ENCODE results near the gene AVPI1.
A peak's percentile ranks its signal among the peaks of the same experiment; 100 is the strongest.

The AVPI1 gene

DNA sequence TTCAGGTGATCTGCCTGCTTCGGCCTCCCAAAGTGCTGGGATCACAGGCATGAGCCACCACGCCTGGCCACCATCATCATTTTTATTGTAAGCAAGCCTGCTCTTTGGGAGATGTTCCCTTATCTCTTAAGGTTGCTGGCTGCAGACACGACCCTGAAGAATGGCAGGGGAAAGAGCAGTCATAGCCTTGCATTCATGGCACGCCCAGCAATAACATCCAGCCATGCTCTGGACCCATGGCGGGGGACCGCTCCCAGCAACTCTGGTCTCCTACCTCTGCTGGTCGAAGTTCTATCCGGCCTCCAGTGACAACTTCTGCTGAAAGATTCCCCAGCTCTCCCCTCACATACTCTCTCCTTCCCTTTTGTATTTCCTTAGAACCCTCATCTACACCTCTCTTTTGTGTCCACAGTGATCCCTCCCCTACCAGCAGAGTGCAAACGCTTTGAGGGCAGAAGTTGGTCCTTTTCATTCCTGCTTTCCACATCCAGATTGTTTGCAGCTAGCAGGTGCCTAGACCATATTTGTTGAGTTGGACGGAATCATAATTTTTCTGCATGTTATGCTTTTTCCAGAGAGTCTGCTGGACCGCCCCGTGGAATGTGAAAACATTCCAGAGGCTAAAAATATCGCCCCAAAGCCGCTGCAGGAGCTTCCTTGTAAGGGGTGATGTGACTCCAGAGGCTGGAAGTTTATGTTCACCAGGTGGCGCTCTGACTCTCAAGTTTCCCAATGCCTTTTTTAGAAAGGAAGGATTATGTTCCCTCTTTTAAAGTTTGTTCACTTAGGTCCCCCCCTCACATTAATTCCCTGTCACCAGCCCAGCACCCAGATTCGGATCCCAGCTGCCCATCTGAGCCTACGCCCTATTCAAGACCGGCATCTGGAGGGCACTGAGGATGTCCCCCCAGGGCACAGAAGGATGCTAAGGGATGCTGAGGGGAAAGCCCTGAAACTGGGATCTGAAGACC lies 22.2 kb upstream of the AVPI1 start:
- Histone ChIP-seq H3K36me3 (no peaks in the 10 kb centered on the region), H3K4me3 (ENCODE audit: low read depth, low read length) (no peak overlapping the region), H3K27ac (no peak overlapping the region), H3K9me3 (ENCODE audit: severe bottlenecking) (no peaks in the 10 kb centered on the region), H3K27me3 (ENCODE audit: insufficient read depth, low read depth, severe bottlenecking) (no peaks in the 10 kb centered on the region)
- peak; percentile 56 for DNase-seq
- TF ChIP-seq, protein P1, sequence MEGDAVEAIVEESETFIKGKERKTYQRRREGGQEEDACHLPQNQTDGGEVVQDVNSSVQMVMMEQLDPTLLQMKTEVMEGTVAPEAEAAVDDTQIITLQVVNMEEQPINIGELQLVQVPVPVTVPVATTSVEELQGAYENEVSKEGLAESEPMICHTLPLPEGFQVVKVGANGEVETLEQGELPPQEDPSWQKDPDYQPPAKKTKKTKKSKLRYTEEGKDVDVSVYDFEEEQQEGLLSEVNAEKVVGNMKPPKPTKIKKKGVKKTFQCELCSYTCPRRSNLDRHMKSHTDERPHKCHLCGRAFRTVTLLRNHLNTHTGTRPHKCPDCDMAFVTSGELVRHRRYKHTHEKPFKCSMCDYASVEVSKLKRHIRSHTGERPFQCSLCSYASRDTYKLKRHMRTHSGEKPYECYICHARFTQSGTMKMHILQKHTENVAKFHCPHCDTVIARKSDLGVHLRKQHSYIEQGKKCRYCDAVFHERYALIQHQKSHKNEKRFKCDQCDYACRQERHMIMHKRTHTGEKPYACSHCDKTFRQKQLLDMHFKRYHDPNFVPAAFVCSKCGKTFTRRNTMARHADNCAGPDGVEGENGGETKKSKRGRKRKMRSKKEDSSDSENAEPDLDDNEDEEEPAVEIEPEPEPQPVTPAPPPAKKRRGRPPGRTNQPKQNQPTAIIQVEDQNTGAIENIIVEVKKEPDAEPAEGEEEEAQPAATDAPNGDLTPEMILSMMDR (IDR thresholded peaks at IDR 0.05; ENCODE audit: low read depth, low read length): peak; percentile 71

GRCh38 chr10:97708167-97708566 lies 21.1 kb upstream of the AVPI1 start:
- Histone ChIP-seq H3K9me3 (ENCODE audit: severe bottlenecking) (no peaks in the 10 kb centered on the region), H3K36me3 (no peaks in the 10 kb centered on the region), H3K4me3 (ENCODE audit: low read depth, low read length) (no peak overlapping the region), H3K27ac (no peak overlapping the region), H3K27me3 (ENCODE audit: insufficient read depth, low read depth, severe bottlenecking) (no peaks in the 10 kb centered on the region)
- TF ChIP-seq, protein P1 (IDR thresholded peaks at IDR 0.05; ENCODE audit: low read depth, low read length): no peak
- no peak for DNase-seq

DNA sequence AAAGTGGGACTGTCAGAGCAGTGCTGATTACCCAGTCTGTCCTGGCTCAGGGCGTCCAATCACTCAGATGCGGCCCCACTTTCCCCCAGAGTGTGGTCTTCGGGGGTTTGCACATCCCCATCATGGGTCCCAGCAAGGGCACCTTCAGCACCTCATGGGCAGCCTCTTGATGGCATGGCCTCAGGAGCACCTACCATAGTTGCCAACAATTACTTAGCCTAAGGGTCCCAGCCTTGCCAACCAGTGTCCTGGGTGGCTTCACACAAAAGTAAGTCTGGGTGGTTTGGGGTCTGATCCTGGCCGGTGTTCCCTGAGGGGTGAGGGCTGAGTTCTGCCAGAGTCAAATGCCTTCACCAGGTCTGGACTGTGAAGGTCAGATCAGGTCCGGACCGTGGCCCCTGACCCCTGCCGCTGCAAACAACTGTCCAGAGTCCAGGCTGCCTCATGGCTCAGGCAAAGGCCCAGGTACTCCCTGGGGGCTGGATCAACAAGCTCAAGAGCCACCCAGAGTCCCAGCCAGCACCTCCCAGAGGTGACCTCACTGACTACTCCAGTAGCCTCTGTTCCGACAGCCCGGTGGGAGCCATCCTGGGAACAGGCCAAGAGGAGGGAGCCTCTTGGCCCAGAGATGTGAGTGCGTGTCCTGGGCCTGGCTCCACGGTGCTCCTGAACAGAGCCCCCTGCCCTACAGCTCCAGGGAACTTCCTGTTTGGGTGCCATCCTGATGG lies 20.3 kb upstream of the AVPI1 start:
- no peak overlapping the region for H3K4me3 ChIP-seq (ENCODE audit: low read depth, low read length)
- H3K27ac ChIP-seq: no peak overlapping the region
- no peaks in the 10 kb centered on the region for H3K27me3 ChIP-seq (ENCODE audit: insufficient read depth, low read depth, severe bottlenecking)
- no peaks in the 10 kb centered on the region for H3K9me3 ChIP-seq (ENCODE audit: severe bottlenecking)
- TF ChIP-seq, protein P1 (IDR thresholded peaks at IDR 0.05; ENCODE audit: low read depth, low read length): no peak
- no peaks in the 10 kb centered on the region for H3K36me3 ChIP-seq
- no peak for DNase-seq

DNA sequence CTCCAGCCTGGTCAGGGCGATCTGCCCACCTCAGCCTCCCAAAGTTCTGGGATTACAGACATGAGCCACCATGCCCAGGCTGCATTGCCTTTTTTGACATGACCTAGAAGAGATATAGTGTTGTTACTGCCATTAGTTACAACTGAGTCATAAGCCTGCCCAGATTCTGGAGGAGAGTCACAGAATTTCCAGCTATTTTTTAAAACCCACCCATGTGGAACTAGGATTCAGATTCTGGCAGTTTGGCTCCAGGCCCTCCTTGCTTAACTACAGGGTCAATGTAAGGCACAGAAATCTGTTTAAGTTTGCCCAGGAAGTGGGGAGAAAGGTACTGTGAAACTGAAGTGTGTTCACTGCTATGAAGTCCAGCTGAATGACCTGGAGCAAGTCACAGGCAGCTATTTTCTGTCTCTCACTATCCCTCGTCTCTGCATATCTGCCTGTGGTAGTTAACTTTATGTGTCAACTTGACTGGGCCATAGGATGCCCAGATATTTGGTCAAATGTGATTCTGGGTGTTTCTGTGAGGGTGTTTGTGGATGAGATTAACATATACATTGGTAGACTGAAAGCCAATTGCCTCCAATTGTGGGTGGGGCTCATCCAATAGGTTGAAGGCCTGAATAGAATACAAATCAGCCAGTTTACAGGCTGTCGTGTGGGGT lies 18.1 kb upstream of the AVPI1 start:
- H3K9me3 ChIP-seq (ENCODE audit: severe bottlenecking): no peaks in the 10 kb centered on the region
- no peak for DNase-seq
- TF ChIP-seq, protein P1 (IDR thresholded peaks at IDR 0.05; ENCODE audit: low read depth, low read length): no peak

GRCh38 chr10:97704341-97704740 lies 17.3 kb upstream of the AVPI1 start:
- Histone ChIP-seq H3K4me3 (ENCODE audit: low read depth, low read length) (no peak overlapping the region), H3K9me3 (ENCODE audit: severe bottlenecking) (no peaks in the 10 kb centered on the region), H3K27me3 (ENCODE audit: insufficient read depth, low read depth, severe bottlenecking) (no peaks in the 10 kb centered on the region), H3K27ac (no peak overlapping the region), H3K36me3 (no peaks in the 10 kb centered on the region)
- TF ChIP-seq, protein P1 (IDR thresholded peaks at IDR 0.05; ENCODE audit: low read depth, low read length): no peak
- no peak for DNase-seq

More for the DNA sequence above, 18.1 kb upstream of the AVPI1 start:
- Histone ChIP-seq H3K36me3 (no peaks in the 10 kb centered on the region), H3K27ac (no peak overlapping the region), H3K4me3 (ENCODE audit: low read depth, low read length) (no peak overlapping the region), H3K27me3 (ENCODE audit: insufficient read depth, low read depth, severe bottlenecking) (no peaks in the 10 kb centered on the region)

Data from WERI-Rb-1 (cell line).